ENCODE data around the gene CRYGN.
A peak's percentile ranks its signal among the peaks of the same experiment; 100 is the strongest.

CRYGN gene

GRCh38 chr7:151389096-151389767 is 50.7 kb downstream of the CRYGN start:
- DNase-seq, result no peak

GRCh38 chr7:151388430-151388829 is 51.5 kb downstream of the CRYGN start:
- DNase-seq, result no peak

GRCh38 chr7:151388007-151388297 is 52.0 kb downstream of the CRYGN start:
- no peak for DNase-seq

GRCh38 chr7:151387161-151388006 is 52.6 kb downstream of the CRYGN start:
- no peak for DNase-seq

- DNase-seq, result no peak
Measured at GRCh38 chr7:151386301-151387160, 53.4 kb downstream of the CRYGN start.

- no peak for DNase-seq
Measured at GRCh38 chr7:151385626-151386300, 54.2 kb downstream of the CRYGN start.

- DNase-seq, result no peak
Measured at GRCh38 chr7:151384776-151385625, 54.9 kb downstream of the CRYGN start.

- no peak for DNase-seq
Measured at GRCh38 chr7:151384352-151384697, 55.6 kb downstream of the CRYGN start.

- DNase-seq, result no peak
Measured at GRCh38 chr7:151383638-151384351, 56.1 kb downstream of the CRYGN start.

GRCh38 chr7:151382079-151382885 is 57.7 kb downstream of the CRYGN start:
- no peak for DNase-seq

- peak in 2 of 4 experiments; percentile 11 to 47 for DNase-seq
Measured at GRCh38 chr7:151381348-151382078, 58.4 kb downstream of the CRYGN start.

GRCh38 chr7:151381098-151381347 is 58.9 kb downstream of the CRYGN start:
- DNase-seq, result no peak

- DNase-seq, result no peak
Measured at GRCh38 chr7:151380199-151381097, 59.5 kb downstream of the CRYGN start.

- no peak for DNase-seq
Measured at GRCh38 chr7:151379534-151380198, 60.3 kb downstream of the CRYGN start.

GRCh38 chr7:151379193-151379520 is 60.8 kb downstream of the CRYGN start:
- no peak for DNase-seq
